GF-D8 (cell line): ENCODE measurements around the gene ARNT2.

ENCODE experiments used
- DNase-seq: peaks from one replicate; lab custom pipeline; 2025; lab: John Stamatoyannopoulos, UW

The ARNT2 gene

DNA sequence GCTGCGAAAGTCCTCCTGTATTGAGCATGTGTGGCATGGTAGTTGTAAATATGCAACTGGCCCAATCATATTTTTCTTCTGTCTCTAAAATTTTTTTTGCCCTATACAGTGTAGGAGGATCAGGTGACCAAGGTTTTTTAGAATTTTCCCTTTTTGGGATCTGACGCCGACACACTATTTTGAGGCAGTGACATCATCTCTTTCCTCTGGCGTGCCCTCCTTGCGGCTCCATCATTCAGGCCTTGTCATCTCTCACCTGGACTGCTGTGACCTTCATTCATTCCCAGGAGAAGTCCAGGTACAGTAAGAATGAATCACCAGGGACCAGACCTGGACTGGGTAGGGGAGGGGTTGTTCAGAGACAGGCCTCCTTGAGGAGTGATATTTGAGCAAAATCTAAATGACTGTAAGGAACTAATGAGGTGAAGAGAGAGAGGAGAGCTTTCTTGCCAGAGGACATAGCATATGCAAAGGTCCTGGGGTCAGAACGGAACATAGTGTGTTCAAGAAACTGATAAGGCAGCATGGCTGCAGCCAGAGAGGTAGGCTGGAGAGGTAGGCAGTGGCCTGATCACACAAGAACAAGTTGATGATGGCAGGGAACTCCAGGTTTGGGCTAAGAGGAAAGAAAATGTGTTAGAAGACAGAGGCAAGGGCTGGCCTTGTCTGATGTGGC, 38.7 kb downstream of the ARNT2 start:
- DNase-seq, result no peak

DNA sequence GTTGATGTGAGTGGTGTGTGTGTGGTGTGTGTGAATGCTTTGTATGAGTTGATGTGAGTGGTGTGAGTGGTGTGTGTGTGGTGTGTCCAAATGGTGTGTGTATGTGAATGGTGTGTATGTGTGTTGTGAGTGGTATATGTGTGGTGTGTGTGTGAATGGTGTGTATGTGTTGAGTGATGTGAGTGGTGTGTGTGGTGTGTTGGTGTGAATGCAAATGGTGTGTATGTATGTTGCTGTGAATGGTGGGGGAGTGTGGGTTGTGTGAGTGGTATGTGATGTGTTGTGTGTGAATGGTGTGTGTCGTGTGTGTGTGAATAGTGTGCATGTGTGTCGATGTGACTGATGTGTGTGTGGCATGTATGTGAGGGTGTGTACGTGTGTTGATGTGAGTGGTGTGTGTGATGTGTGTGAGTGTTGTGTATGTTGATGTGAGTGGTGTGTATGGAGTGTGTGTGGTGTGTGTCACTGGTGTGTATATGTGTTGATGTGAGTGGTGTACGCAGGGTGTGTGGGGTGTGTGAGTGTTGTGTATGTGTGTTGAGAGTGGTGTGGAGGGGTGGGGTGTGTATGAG, 40.6 kb downstream of the ARNT2 start:
- DNase-seq, result no peak

DNA sequence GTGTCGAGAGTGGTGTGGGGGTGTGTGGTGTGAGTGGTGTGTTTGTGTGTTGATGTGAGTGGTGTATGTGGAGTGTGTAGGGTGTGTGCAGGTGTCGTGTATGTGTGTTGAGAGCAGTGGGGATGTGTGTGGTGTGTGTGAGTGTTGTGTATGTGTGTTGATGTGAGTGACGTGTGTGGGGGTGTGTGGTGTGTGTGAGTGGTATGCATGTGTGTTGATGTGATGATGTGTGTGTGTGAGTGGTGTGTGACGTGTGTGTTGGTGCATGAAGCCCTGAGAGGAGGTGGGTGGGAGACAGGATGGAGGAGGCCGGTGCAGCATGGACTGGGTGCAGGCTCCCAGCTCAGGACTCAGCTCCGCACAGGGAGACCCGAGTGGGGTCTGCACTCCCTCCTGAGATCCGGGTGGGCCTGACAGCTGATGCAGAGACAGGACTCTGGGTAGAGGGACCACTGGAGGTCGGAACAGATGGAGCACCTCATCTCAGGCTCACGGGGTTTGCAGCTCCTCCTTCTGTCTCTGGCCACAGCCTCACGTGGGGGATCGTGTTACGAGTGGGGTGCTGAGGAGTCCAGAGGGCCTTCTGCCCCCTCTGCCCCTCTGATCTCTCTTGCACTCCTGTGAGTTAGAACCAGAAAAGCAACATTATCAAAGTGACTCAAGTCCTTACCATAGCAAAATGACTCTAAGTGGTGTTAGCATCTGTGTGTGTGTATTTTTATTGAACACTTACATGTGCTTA, 41.3 kb downstream of the ARNT2 start:
- DNase-seq, result no peak

DNA sequence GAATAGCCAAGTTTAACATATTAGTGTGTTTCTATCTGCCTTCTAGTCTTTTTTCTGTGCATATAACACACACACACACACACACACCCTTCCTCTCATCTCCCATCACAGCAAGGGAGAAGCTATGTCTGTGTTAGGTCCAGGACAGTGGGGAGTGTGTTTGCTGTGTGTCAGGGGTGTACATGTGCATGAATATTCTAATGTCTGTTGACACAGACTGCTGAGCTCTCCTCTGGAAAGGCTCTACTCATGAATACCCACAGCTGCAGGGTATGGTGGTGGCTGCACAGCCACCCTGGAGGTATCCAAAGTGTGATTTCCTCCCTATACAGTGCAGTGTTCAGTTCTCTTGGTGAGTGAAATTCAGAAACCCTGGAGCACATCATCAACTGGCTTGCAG, 42.9 kb downstream of the ARNT2 start:
- DNase-seq, result no peak

DNA sequence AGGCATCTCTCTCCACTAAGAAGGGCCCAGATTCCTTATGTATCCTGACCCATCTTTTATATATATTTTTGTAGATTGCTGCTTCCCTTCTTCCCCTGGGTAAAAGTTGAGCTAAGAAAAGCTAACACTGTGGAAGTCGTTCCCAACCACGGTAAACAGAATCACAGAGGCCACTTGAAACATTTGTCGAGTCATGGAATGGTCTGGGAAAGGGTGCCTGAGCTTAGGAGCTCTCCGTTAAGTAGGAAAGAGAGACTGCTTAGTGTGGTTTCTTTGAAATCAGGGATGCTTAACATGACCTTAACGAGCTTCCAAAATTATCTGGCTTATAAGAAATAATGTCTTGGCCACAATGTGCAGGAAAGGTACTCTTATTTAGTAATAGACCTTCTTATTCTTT, 45.6 kb downstream of the ARNT2 start:
- no peak for DNase-seq

DNA sequence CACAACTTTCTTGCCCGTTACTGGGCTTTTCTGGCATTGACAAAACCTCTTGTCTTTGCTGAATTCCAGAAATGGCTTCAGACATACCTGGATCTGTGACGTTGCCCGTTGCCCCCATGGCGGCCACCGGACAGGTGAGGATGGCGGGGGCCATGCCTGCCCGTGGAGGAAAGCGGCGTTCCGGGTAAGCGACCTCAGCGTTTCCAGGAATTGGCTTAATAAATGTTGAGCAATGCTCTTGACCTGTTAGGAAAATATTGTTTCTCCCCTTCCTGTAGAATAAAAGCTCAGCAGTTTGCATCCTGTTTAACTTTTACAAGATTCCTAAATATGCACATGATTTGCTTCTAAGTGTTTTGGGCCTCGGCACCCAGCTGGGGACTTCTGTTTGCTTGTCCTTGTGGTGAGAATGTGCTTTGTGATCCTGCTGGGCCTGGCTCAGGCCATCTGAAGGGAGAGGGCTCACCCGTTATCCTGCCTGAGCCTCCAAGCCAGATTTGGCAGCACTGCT, 46.7 kb downstream of the ARNT2 start:
- DNase-seq, result no peak

DNA sequence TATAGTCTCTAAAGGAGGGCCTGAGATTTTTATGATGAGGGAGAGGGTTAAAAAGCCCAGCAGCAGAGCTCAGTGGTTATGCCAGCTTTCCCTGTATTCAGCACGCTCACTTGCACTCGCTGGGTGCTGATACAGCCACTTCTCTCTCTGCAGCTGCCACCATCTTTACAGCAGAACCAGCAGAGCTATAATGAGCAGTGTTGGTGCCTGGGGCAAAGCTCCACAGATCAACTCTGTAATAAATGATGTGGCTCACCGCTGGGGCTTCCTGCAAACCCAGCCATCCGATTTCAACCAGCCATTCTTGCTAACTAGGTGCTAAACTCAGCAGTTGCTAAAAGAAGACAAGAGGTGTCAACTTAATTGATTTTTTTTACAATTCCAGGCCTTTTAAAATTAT, 48.0 kb downstream of the ARNT2 start:
- DNase-seq, result no peak

DNA sequence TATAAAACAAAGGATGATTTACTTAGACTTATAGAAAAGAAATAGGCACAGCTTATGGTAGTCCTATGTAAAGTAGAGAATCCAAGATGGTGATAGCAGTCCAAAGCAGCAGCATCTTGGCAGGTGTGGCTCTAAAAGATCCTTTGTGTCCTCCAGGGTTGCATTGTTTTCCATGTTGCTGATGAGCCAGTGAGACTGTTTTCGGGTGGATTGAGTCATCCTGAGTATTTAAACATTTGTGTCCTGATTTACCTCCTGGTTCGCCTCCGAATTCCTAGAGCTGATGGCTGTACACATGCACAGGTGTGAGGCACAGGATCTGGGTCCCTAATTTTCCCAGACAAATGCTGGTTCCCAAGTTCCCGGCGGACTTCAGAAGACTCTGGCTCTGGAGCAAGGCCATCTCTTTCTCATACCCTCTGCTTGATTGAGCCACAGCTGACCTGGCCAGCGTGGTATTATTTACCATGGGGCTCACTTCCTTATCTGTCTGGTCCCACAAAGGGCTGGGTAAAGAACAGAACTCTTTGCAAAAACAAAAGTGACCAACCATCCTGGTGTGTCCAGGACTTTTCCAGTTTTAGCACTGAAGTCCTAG, 51.0 kb downstream of the ARNT2 start:
- DNase-seq, result no peak

DNA sequence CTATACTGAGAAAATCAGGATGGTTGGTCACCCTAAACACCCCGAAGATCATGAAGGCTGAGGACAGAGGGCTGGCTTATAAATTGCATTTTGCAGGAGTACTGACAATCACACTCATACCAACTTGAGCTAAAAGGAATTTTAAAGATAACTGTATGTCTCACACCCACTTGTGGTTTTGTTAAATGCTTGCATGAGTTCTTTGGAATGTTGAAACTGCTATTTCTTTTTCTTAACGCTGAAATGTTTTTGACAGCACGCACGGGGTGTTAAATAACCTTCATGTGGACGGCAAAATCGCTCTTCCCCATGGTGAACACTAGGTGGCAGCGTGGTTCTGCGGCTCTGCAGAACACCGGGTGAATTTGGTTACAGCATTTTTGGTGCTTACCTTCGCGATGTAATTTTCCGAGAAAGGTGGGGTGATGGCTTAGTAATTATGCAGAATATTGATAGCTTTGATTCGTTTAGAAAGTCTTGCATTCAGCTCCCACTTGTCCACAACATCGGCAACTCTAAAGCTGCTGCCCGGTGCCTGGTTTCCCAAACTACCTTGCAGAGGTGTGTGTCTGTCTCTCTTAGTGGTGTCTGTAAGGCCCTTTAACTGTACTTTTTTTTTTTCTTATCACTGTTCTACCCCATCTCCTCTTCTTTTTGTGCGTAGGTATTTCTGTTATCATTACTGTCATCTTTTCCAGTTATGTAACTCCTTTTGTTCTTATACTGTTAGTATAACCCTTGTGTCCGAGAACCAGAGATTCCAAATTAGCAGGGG, 51.7 kb downstream of the ARNT2 start:
- no peak for DNase-seq

DNA sequence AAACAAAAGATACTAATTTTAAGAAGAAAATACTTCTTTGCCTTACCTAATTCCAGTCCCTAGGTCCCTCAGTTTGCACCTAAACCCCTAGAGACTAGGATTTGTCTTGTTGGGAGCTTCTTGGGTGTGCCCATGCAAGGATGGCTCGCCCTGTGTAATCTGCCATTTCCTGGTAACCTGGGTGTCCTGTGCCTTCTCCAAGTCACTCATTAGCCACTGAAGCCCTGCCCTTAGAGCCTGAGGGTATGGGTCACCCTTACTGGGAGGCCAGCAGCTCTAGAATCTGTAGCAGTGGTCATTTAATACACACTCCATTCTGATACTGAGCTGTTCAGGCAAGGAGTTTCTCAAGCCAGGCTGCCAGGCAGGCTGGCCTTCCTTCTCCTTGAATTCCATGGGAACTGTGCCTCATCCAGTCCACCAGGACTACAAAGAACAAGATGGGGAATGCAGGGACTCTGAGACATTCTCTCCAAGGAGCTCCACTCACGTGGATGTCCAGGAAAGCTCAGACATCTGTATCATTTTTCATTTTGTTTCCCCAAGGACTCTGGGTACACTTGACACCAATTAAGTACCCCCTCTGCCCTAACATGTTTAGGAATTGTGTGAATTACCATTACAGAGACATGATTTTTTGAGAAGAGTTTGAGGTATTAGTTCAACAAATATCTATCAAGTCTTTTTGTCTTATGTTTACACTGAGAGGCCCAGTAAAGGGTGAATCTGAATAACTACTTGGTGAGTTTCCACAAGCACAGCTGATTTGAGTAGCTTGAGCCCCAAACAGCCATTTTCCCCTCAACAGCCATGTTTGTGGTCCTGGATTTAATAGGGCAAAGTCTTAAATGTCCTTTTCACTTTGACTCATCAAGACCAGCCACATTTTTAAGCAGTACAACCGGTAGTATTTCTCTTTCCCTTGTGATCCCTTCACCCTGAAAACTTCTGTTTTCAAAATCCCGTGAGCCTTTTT, 52.6 kb downstream of the ARNT2 start:
- no peak for DNase-seq

DNA sequence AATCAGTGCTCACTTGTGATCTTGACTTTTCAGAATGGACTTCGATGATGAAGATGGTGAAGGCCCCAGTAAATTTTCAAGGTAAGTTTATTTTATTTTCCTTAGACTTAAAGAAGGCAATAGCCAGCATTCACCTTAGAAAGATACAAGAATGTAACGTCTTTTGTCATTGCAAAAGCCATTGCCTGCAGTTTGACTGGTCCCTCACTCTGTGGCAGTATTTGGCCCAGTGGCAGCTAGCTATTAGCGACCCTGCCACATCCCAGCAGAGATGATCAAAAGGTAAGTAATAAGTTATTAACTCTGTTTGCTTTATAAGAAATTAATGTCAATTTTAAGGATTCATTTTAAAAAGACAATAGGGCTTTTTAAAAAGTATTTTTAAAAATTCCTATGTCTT, 53.7 kb downstream of the ARNT2 start:
- no peak for DNase-seq

DNA sequence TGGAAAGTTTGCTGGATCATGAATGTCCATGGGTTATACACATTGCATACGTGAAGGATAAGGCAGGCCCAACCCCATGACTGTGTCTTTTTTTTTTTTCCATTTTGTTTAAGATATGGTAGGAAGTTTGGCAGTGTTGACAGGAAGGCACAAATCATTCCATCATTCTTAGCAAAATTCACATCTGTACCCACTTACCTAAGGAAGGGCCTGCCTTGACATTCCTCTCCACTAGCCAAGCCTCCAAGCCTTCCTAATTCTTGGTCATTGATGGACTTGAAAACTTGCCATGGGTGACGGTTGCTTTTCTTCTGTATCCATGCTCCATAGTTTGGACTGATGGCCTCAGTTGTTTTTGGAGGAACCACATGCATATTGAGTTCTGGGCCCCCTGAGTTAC, 54.4 kb downstream of the ARNT2 start:
- DNase-seq, result no peak

DNA sequence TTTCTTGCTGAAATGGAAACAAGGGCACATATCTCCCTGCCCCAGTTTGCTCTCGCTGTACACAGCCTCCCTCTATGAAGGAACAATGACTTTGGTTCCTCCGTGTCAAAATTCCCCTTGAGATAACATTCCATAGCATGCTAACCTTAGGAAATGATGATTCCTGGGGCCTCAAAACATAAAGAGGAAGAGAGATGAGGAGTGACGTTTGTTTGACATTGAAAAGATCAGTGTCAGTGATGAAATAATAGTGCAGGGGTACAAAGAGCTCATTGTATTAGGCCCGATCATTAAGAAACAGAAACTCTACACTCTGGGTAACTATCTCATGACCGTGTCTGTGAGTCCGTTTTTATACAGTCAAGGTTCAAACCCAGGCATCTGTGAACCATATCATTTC, 55.2 kb downstream of the ARNT2 start:
- no peak for DNase-seq

DNA sequence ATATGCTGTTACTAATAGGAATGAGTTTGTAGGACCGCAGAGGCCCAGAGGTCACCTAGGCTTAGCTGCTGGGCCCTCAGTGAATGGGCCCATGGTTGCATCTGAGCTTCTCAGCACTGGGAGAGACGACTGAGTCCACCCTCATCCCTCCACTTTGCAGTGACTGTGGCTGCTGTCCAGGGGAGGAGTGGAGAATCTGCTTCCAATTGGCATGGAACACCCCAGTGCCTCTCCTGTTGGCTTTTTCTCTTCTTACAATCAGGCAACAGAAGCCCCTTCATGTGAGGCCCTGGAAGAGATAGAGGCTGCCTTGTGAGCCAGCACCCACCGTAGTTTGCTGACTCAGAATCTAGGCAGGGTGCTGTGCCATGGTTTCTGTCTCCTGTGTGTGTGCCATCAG, 55.6 kb downstream of the ARNT2 start:
- DNase-seq, result no peak

DNA sequence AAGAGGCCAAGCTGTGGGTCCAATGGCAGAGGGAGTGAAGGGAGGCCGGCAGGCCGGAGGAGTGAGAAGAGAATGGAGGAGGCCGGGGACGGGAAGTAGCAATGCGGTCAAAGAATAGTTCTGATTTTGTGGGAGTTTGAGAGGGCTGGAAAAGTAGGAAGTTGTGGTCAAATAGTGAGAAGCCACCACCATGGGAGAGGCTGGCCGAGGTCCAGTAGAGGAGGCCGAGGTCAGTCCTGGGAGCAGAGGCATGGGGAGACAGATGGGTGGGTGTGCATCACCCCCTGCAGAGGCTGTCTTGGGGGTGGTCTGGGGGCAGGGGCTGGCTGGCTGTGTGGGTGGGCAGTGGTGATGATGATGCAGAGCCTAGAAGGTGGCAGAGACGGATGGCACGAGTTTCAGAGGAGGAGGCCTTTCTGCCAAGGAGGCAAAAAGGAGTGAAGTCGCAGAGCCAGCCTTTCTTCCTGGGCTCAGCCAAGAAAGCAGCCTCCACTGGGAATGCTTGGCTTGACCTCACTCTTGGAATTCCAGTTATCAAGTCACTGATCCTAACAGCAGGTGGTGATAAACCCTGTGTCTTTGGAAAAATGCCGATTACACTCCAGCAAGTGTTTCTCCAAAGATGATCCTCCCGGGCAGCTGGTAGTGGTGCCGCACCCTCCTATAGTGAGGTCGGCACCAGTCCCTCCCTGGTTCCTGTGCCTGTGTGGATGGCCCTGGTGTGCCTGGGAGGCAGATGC, 57.3 kb downstream of the ARNT2 start:
- no peak for DNase-seq

DNA sequence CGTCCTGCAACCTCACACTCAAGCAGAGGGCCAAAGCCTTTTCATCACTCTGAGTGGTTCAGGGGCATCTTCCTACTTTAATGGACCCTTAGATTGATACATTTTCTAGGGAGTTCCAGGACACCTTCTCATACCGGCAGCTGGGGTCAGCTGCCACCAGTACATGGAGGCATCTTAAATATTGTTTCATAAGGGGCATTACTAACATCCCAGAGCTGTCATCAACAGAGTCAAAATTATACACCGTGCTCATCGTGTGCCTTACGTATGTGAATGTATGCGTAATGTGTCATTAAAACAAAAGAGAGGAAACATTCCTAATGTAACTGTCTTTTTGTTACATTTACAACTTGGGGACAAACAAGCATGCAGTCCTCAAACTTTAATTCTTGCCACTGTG, 57.9 kb downstream of the ARNT2 start:
- DNase-seq, result no peak

DNA sequence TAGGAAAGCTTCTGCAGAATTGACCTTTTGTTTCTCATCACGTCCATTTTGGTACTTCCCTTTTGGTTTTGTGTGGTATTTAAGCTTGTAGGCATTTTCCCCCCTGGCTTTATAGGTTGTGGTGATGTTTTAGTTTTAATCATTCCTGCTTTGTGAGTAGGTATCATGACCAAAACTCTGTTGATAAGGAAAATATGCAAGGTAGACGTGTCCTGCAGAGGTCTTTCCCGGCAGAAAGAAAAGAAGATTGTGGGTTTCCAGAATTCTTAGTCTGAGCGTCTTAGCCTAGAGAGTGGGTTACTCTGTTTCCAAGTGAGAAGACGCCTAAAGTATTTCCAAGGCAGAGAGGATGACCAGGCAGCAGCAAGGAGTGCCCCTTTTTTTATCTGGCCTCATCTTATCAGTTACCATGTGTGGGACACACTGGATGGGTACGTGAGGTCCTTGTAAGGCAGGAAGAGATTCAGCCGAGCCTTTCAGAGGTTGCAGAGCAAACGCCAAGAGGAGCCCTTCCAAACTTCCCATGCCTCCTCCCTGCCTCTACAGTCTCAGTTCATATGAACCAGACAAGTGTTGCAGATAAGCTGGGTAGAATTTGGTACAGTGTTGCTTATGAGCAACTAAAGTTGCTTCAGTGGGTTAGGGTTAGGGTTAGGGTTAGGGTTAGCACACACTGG, 58.8 kb downstream of the ARNT2 start:
- no peak for DNase-seq

DNA sequence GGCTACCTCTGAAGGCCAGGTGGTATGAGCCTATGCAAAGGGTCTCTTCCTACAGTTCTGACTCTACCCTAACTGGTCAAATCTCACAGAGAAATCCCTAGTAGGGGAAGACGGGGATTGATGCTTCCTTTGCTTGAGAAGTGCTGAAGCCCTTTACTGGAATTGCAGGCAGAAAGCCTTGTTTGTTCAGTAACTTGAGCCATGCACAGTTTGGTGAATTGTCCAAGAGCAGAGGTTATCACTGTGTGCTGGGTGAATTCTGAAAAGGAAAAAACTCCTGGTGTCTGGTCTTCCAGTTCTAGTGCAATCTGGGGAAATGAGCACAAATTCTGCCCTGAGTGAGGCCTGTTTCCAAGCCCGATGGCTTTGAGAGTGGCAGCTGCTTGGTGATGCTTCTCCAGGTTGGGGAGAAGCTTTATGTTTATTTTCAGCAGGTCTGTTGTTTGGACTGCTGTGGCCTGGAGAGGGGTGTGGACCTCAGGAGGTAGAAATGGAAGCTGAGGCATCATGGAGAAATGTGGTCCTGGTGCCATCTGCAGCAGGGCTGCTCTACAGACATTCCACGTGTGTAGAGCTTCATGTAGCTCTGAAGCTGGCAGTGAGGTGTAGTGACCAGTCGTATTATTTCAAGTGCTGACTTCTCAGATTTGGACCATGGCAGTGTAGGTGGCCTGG, 60.9 kb downstream of the ARNT2 start:
- no peak for DNase-seq

DNA sequence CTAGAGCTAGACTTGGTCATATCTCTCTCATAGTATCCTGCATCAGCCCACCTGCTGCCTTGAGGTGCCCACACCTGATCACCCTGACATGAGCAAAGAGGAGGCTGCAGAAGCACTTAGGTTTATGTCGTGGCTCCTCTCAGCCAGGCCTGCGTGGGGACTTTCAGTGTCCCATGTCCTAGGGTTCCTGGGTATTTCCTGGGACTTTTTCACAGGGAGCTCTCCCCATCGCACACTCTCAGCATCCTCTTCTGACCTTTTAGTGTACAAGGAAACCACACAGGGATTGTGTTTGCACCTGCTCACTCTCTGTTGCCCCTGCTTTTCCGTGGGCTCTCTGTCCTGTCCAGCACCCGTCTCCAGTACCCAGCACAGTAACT, 61.4 kb downstream of the ARNT2 start:
- no peak for DNase-seq
